Kidney (tissue), 14 donors: ENCODE measurements around the gene DTNBP1. TPM values are rescaled to one million over a fixed set of nuclear protein-coding genes. Genes with fewer than 3 reads are reported as not detected.

Source experiments
- DNase-seq, 5 donors: peaks; one replicate each; pipeline ENCODE4 v3.0.0-alpha.2; 2013 to 2020
- FAIRE-seq: peaks from 2 replicates; lab custom pipeline; 2012; peaks lifted over from hg19 to GRCh38; lab: Jason Lieb, UNC
- H3K27ac ChIP-seq, 2 donors: one replicate each; pipeline ENCODE4 v1.7.0; 2013; ENCODE audit warnings: low read depth in 2 of 2, low read length in 2 of 2, inconsistent platforms in 1 of 2
- H3K27me3 ChIP-seq: one replicate; pipeline ENCODE4 v1.7.1; 2013; ENCODE audit warnings: low read length, inconsistent platforms; ENCODE audit not compliant: control insufficient read depth, insufficient read depth
- H3K36me3 ChIP-seq, 3 donors: one replicate each; pipeline versions ENCODE4 v1.7.0 to v1.7.1; 2013; ENCODE audit warnings: low read length in 3 of 3, control low read depth in 1 of 3, inconsistent platforms in 1 of 3; ENCODE audit not compliant: insufficient read depth in 3 of 3, control insufficient read depth in 2 of 3
- H3K4me1 ChIP-seq, 3 donors: one replicate each; pipeline versions ENCODE4 v1.7.0 to v1.7.1; 2013; ENCODE audit warnings: low read length in 3 of 3, inconsistent platforms in 1 of 3, low read depth in 1 of 3; ENCODE audit not compliant: control insufficient read depth in 2 of 3, insufficient read depth in 2 of 3
- H3K4me3 ChIP-seq, 3 donors: one replicate each; pipeline versions ENCODE4 v1.7.0 to v1.8.1; 2013; ENCODE audit warnings: low read length in 3 of 3, control low read depth in 1 of 3, inconsistent platforms in 1 of 3
- H3K9ac ChIP-seq, 3 donors: one replicate each; pipeline versions ENCODE4 v1.7.0 to v1.7.1; 2013; ENCODE audit warnings: low read length in 3 of 3, control low read depth in 1 of 3, inconsistent platforms in 1 of 3
- H3K9me3 ChIP-seq, 3 donors: one replicate each; pipeline versions ENCODE4 v1.7.0 to v1.7.1; 2013; ENCODE audit warnings: low read length in 3 of 3, control low read depth in 1 of 3, inconsistent platforms in 1 of 3; ENCODE audit not compliant: control insufficient read depth in 2 of 3, insufficient read depth in 1 of 3
- CTCF ChIP-seq: IDR thresholded peaks from 3 replicates; pipeline ENCODE4 v1.5.1; 2012; ENCODE audit warnings: mild to moderate bottlenecking, moderate library complexity, borderline replicate concordance; ENCODE audit not compliant: insufficient read depth; ENCODE audit errors: extremely low read depth
- intact Hi-C: fragments of 100-400 bp; cut with DNase I; formaldehyde crosslinking; loops from one replicate; pipeline ENCODE4 v1.11.1; 2022
- polyA plus RNA-seq: library from polyadenylated mRNA; stranded (reverse); fragments of 350-450 nt; fragmentation: Illumina TruSeq; extraction: RNeasy Lipid Tissue Mini Kit (QIAGEN cat#74804); gene quantifications from one replicate; pipeline ENCODE4 v1.2.3, GENCODE V29; 2014; ENCODE audit warnings: low read depth, low replicate concordance; ENCODE audit not compliant: insufficient read depth
- total RNA-seq: library from RNA; stranded (reverse); fragmentation: NEBNext Ultra II Directional; extraction: Animal tissue kit (Norgen Biotek cat#: 25700); gene quantifications from one replicate; pipeline ENCODE4 v1.2.1, GENCODE V29; 2021
- donor health status: control.
- donor health status: control.
- donor health status: control.
- donor health status: control.
- donor health status: control.
- donor health status: DM: yes; HTN: yes; CAD: no.
- donor health status: Normal renal cell carcinoma (clear cell type).

Gene DTNBP1
- total and polyA plus RNA-seq, 2 donors from 2014 or later = 25.2 to 36.2 TPM

DNA sequence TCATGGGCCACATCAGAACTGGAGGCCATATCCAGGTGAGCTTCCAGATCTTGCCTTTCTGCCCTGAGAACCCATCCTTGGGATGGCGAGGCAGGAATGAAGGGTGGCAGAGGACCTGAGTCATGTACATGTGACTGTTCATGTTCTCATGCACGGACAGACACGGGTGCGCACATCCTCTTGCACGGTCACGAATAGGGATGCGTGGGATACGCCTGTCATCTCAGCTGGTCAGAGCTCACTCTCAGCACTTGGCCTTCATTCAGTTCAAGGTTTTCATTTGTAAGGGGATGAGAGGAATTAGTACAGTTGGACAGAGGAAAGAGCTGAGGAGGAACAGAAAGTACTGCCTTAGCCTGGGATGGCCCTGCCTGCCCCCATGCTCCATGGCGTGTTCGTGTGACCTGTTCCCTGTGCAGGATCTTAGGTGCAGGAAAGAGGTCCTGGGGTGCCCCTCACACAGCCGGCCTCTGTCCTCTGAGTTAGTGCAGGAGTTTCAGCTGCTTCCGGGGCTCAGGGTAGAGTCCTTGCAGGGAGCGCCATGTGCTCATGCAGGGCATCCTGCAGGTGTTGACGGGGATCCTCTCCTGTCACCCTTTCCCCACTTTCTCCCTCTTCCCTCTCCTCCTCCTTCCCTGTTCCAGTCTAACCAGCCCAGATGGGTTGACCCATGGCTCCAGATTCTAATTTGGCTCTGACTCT lies 173.4 kb downstream of the DTNBP1 start:
- DNase-seq (no peak), FAIRE-seq (no peak)
- Histone ChIP-seq H3K4me1 (peaks cover 0 to 3% (median 0%) of the 10 kb centered on the region in 3 donors), H3K27me3 (no peaks in the 10 kb centered on the region), H3K9me3 (no peaks in the 10 kb centered on the region), H3K9ac (no peak overlapping the region), H3K4me3 (no peak overlapping the region), H3K27ac (no peak overlapping the region), H3K36me3 (peaks cover 2 to 11% (median 10%) of the 10 kb centered on the region in 3 donors)
- TF ChIP-seq CTCF = no peak
- intact Hi-C loops = no loop called here

DNA sequence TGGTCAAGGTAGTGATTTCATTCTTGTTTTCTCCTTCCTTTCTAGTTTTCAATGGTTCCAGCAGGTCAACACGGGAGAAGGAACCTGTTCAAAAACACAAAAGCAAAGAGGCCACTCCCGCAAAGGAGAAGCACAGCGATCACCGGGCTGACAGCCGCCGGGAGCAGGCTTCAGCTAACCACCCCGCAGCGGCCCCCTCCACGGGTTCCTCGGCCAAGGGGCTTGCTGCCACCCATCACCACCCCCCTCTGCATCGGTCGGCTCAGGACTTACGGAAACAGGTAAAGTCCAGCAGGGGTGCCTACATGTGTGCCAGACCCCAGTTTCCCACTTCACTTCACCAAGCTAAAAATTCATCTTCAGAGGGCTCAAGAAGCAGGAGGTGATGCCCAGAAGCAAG lies 175.6 kb downstream of the DTNBP1 start:
- no peaks in the 10 kb centered on the region for H3K27me3 ChIP-seq
- H3K36me3 ChIP-seq = peaks cover 2 to 11% (median 10%) of the 10 kb centered on the region in 3 donors
- no peak overlapping the region for H3K4me3 ChIP-seq
- intact Hi-C loops = no loop called here
- H3K4me1 ChIP-seq = peaks cover 5 to 8% (median 5%) of the 10 kb centered on the region in 3 donors
- no peaks in the 10 kb centered on the region for H3K9me3 ChIP-seq
- no peak overlapping the region for H3K9ac ChIP-seq
- H3K27ac ChIP-seq = no peak overlapping the region
- no peak for TF ChIP-seq CTCF
- DNase-seq = no peak
- FAIRE-seq = no peak

GRCh38 chr6:15485936-15486335 lies 176.9 kb downstream of the DTNBP1 start:
- intact Hi-C loops = no loop called here
- Histone ChIP-seq H3K36me3 (peaks cover 2 to 11% (median 10%) of the 10 kb centered on the region in 3 donors), H3K4me3 (no peak overlapping the region), H3K27ac (no peak overlapping the region), H3K9ac (no peak overlapping the region), H3K9me3 (no peaks in the 10 kb centered on the region), H3K27me3 (no peaks in the 10 kb centered on the region), H3K4me1 (peaks cover 2 to 9% (median 8%) of the 10 kb centered on the region in 3 donors)
- TF ChIP-seq CTCF = no peak
- no peak for DNase-seq
- no peak for FAIRE-seq
